K562 (cell line): ENCODE data around the gene WDR31. TPM values are rescaled to one million over a fixed set of nuclear protein-coding genes. Genes with fewer than 3 reads are reported as not detected.

ENCODE experiments used
- DMBX1 ChIP-seq: fragments of 250-450 bp; sonication (Bioruptor Pico); IDR thresholded peaks from 2 replicates; pipeline ENCODE4 v1.8.0; 2022; ENCODE audit warnings: inconsistent platforms, mild to moderate bottlenecking, moderate library complexity, borderline replicate concordance
- HNRNPK ChIP-seq: fragments of 200-400 bp; formaldehyde crosslinking; IDR thresholded peaks from one replicate; pipeline ENCODE4 v1.6.1; 2018; ENCODE audit warnings: mild to moderate bottlenecking, low read depth, low read length; ENCODE audit not compliant: poor library complexity, severe bottlenecking
- HSF4 ChIP-seq: fragments of 250-450 bp; sonication (Bioruptor Pico); IDR thresholded peaks from 2 replicates; pipeline ENCODE4 v2.1.2; 2022; ENCODE audit warnings: mild to moderate bottlenecking, moderate library complexity, borderline replicate concordance
- KDM1A ChIP-seq, 2 experiments: fragments of 450-650 bp; IDR thresholded peaks; 2 replicates each; pipeline ENCODE4 v1.6.1; 2016; ENCODE audit warnings: mild to moderate bottlenecking in 2 of 2
- MTA3 ChIP-seq: fragments of 450-650 bp; formaldehyde crosslinking; IDR thresholded peaks from 2 replicates; pipeline ENCODE4 v1.6.1; 2017; ENCODE audit warnings: mild to moderate bottlenecking, borderline replicate concordance
- NCOA2 ChIP-seq, 2 experiments: fragments of 450-650 bp; IDR thresholded peaks; 2 replicates each; pipeline ENCODE4 v1.6.1; 2018; ENCODE audit warnings: mild to moderate bottlenecking in 2 of 2, moderate library complexity in 1 of 2; ENCODE audit not compliant: partially characterized antibody in 2 of 2
- NFYB ChIP-seq: IDR thresholded peaks from 2 replicates; pipeline ENCODE4 v1.6.1; 2011; ENCODE audit warnings: mild to moderate bottlenecking, moderate library complexity; ENCODE audit not compliant: insufficient read length; ENCODE audit errors: extremely low read depth
- RBFOX2 ChIP-seq: fragments of 200-400 bp; formaldehyde crosslinking; IDR thresholded peaks from 2 replicates; pipeline ENCODE4 v1.6.1; 2017; ENCODE audit warnings: low read depth, mild to moderate bottlenecking, low read length, moderate library complexity
- RCOR1 ChIP-seq, 2 experiments: IDR thresholded peaks; 2 replicates each; pipeline ENCODE4 v1.6.1; 2012; ENCODE audit warnings: low read depth in 2 of 2, low read length in 2 of 2, borderline replicate concordance in 1 of 2, improper control_type of control experiment in 1 of 2
- TEAD1 ChIP-seq, 2 experiments: fragments of 450-650 bp in 1 of 2; sonication (generic) in 1 of 2; formaldehyde crosslinking; IDR thresholded peaks; 2 replicates each; pipeline versions ENCODE4 v1.4.0 to v1.8.0; 2020 to 2022; ENCODE audit warnings: mild to moderate bottlenecking in 2 of 2, missing genetic modification reagents in 1 of 2
- U2AF1 ChIP-seq: fragments of 200-400 bp; formaldehyde crosslinking; optimal IDR thresholded peaks from 2 replicates; pipeline ENCODE3; 2017; ENCODE audit warnings: mild to moderate bottlenecking, low read depth, low read length, moderate library complexity
- ZBED1 ChIP-seq: IDR thresholded peaks from 2 replicates; pipeline ENCODE4 v1.6.1; 2014
- ZNF12 ChIP-seq: sonication (generic); formaldehyde crosslinking; IDR thresholded peaks from 2 replicates; pipeline ENCODE4 v1.4.0; 2020; ENCODE audit warnings: mild to moderate bottlenecking, missing genetic modification reagents
- ZNF445 ChIP-seq: fragments of 250-450 bp; sonication (Bioruptor Pico); IDR thresholded peaks from 2 replicates; pipeline ENCODE4 v1.4.0; 2020; ENCODE audit warnings: low read depth, mild to moderate bottlenecking, moderate library complexity
- ZNF584 ChIP-seq: fragments of 200-800 bp; sonication (Bioruptor generic); IDR thresholded peaks from 2 replicates; pipeline ENCODE4 v1.6.1; 2016; ENCODE audit warnings: low read depth, mild to moderate bottlenecking, missing genetic modification characterization, missing compliant biosample characterization
- ZNF764 ChIP-seq: fragments of 250-450 bp; sonication (Bioruptor Pico); IDR thresholded peaks from 2 replicates; pipeline ENCODE4 v1.4.0; 2020; ENCODE audit warnings: low read depth, mild to moderate bottlenecking, moderate library complexity
- polyA plus RNA-seq, 8 experiments: library from polyadenylated mRNA; depleted of rRNA in 4 of 8; stranded (reverse) in 5 of 8; unstranded in 3 of 8; fragments of >200 nt; fragmentation: Nextera tagmentation in 2 of 8; fragmentation: Illumina TruSeq in 1 of 8; extraction: Ambion mirVana in 2 of 8; extraction: Trizol in 1 of 8; gene quantifications; 2 replicates each; pipeline versions ENCODE4 v1.2.1 to v1.2.3, GENCODE V29; 2011 to 2014; ENCODE audit warnings: inconsistent platforms in 1 of 8, missing spikeins in 1 of 8
- total RNA-seq, 7 experiments: library from RNA; depleted of rRNA in 6 of 7; stranded (reverse); fragments of >200 nt in 6 of 7; fragmentation: Illumina TruSeq in 2 of 7; extraction: Trizol in 2 of 7; gene quantifications; 2 replicates each; pipeline versions ENCODE4 v1.2.1 to v1.2.3, GENCODE V29; 2011 to 2021; ENCODE audit warnings: low replicate concordance in 1 of 7
- TF ChIP-seq, protein P1 (sequence below): sonication (generic); IDR thresholded peaks from 2 replicates; pipeline ENCODE4 v1.6.1; 2016
- TF ChIP-seq, protein P2 (sequence below), 3 experiments: fragments of 200-800 bp in 1 of 3; sonication (Bioruptor generic) in 1 of 3; sonication (generic) in 1 of 3; formaldehyde crosslinking in 1 of 3; IDR thresholded peaks; 2 replicates each; pipeline versions ENCODE4 v1.6.1 to v1.8.0; 2016 to 2022; ENCODE audit warnings: mild to moderate bottlenecking in 2 of 3, missing compliant biosample characterization in 2 of 3, missing genetic modification characterization in 2 of 3, missing genetic modification reagents in 1 of 3
- TF ChIP-seq, protein P3 (sequence below): IDR thresholded peaks from 3 replicates; pipeline ENCODE4 v1.6.1; 2011; ENCODE audit warnings: borderline replicate concordance, mild to moderate bottlenecking; ENCODE audit not compliant: insufficient read length, insufficient read depth
- TF ChIP-seq, protein P4 (sequence below): sonication (generic); formaldehyde crosslinking; IDR thresholded peaks from 2 replicates; pipeline ENCODE4 v1.9.0; 2022; ENCODE audit warnings: mild to moderate bottlenecking, missing genetic modification reagents
- TF ChIP-seq, protein P5 (sequence below): fragments of 450-650 bp; IDR thresholded peaks from 2 replicates; pipeline ENCODE4 v1.6.1; 2016; ENCODE audit warnings: missing biosample characterization, missing genetic modification characterization

The WDR31 gene
- total and polyA plus RNA-seq, 9 of the 15 experiments (the other 6 are each of a cell fraction or from before 2014, with no cell fraction given): 0.35 to 1.8 (median 0.95) TPM

DNA sequence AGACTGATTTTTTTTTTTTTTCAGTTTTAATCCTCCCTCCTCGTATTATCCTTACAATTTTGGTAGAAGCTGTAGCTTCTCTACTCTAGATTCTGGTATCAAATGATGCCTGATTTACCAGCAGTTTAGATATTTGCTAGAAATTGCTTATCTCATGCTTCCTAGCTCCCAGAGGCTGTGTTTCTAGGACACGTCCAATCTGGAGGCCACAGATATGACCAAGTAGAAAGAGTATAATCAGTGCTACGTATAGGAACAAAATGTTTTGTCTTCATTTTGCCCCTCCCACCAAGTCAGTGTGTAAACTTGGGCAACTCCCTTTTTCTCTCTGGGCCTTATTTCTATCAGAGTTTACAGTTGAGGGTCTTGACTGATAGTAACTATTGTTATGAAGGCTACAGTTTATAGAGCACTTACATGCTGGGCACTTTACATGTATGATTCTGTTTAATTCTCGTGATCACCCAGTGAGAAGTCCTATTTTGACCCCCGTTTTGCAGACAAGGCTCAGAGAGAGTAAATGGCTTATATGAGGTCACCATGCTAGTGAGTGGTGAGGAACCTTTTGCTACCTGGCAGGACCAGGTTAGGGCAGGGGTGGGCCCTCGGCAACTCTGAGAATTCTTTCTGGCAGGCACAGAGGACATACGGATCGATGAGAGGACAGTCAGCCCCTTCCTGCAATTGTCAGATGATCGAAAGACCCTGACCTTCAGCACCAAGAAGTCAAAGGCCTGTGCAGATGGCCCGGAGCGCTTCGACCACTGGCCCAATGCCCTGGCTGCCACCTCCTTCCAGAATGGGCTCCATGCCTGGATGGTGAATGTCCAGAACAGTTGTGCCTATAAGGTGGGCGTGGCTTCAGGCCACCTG, 29.1 kb upstream of the WDR31 start (continued):
- TF ChIP-seq, protein P1, sequence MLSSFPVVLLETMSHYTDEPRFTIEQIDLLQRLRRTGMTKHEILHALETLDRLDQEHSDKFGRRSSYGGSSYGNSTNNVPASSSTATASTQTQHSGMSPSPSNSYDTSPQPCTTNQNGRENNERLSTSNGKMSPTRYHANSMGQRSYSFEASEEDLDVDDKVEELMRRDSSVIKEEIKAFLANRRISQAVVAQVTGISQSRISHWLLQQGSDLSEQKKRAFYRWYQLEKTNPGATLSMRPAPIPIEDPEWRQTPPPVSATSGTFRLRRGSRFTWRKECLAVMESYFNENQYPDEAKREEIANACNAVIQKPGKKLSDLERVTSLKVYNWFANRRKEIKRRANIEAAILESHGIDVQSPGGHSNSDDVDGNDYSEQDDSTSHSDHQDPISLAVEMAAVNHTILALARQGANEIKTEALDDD: no peak; the same call in 1 of the 2 replicates
- TF ChIP-seq U2AF1 (no peak), NCOA2 (IDR thresholded peaks at IDR 0.05; ENCODE audit: partially characterized antibody in 2 of 2) (no peak), ZNF12 (CRISPR knock-in tag) (no peak), NFYB (no peak), HNRNPK (no peak), KDM1A (IDR thresholded peaks at IDR 0.05) (peak; percentile 98 to 99), ZNF584 (no peak), RCOR1 (IDR thresholded peaks at IDR 0.05; ENCODE audit: borderline replicate concordance in 1 of 2, low read depth in 2 of 2, low read length in 2 of 2) (peak; percentile 96 to 100), DMBX1 (CRISPR knock-in tag) (0 out of 2 replicates have a peak, but pooled peaks have one; percentile 60), RBFOX2 (no peak), HSF4 (no peak), ZNF764 (CRISPR knock-in tag) (no peak), MTA3 (no peak), ZNF445 (CRISPR knock-in tag) (no peak), ZBED1 (no peak), TEAD1 (CRISPR knock-in tag; IDR thresholded peaks at IDR 0.05) (no peak)
- TF ChIP-seq, protein P2, sequence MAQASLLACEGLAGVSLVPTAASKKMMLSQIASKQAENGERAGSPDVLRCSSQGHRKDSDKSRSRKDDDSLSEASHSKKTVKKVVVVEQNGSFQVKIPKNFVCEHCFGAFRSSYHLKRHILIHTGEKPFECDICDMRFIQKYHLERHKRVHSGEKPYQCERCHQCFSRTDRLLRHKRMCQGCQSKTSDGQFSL (CRISPR knock-in tag; IDR thresholded peaks at IDR 0.05): no peak
- TF ChIP-seq, protein P2 (tag; IDR thresholded peaks at IDR 0.05): no peak
- TF ChIP-seq, protein P3, sequence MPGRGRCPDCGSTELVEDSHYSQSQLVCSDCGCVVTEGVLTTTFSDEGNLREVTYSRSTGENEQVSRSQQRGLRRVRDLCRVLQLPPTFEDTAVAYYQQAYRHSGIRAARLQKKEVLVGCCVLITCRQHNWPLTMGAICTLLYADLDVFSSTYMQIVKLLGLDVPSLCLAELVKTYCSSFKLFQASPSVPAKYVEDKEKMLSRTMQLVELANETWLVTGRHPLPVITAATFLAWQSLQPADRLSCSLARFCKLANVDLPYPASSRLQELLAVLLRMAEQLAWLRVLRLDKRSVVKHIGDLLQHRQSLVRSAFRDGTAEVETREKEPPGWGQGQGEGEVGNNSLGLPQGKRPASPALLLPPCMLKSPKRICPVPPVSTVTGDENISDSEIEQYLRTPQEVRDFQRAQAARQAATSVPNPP: no peak
- TF ChIP-seq, protein P4, sequence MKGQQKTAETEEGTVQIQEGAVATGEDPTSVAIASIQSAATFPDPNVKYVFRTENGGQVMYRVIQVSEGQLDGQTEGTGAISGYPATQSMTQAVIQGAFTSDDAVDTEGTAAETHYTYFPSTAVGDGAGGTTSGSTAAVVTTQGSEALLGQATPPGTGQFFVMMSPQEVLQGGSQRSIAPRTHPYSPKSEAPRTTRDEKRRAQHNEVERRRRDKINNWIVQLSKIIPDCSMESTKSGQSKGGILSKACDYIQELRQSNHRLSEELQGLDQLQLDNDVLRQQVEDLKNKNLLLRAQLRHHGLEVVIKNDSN (CRISPR knock-in tag): no peak
- TF ChIP-seq, protein P5, sequence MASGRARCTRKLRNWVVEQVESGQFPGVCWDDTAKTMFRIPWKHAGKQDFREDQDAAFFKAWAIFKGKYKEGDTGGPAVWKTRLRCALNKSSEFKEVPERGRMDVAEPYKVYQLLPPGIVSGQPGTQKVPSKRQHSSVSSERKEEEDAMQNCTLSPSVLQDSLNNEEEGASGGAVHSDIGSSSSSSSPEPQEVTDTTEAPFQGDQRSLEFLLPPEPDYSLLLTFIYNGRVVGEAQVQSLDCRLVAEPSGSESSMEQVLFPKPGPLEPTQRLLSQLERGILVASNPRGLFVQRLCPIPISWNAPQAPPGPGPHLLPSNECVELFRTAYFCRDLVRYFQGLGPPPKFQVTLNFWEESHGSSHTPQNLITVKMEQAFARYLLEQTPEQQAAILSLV (tag): no peak
